Measurements from ENCODE around the gene CDC42SE2. TPM values are rescaled to one million over a fixed set of nuclear protein-coding genes. Genes with fewer than 3 reads are reported as not detected.

Gene CDC42SE2
- total RNA-seq, 2 experiments from 2014 or later = 106 to 108 TPM

GRCh38 chr5:131426011-131426410, 162.2 kb downstream of the CDC42SE2 start:
- H3K9me3 Mint-ChIP-seq = no peaks in the 10 kb centered on the region
- peak overlapping the region; percentile 76 for H3K27ac Mint-ChIP-seq
- no peak for DNase-seq
- no peak overlapping the region for H3K4me3 Mint-ChIP-seq
- CTCF ChIA-PET = interaction anchor here (0.6 to 1.7 kb wide), 4 partner anchors 10 to 583 kb away, joined by 3 to 5 read pairs (median 4); no protein-coding TSS in a partner anchor
- no peaks in the 10 kb centered on the region for H3K27me3 Mint-ChIP-seq (ENCODE audit: low read depth)
- intact Hi-C loops (cut with micrococcal nuclease) = no loop called here
- H3K4me1 Mint-ChIP-seq (ENCODE audit: low read depth) = peaks cover 8% of the 10 kb centered on the region
- peaks cover 24% of the 10 kb centered on the region for H3K36me3 Mint-ChIP-seq (ENCODE audit: low read depth)

GRCh38 chr5:131430794-131431193, 166.9 kb downstream of the CDC42SE2 start:
- H3K27me3 Mint-ChIP-seq (ENCODE audit: low read depth) = no peaks in the 10 kb centered on the region
- peaks cover 43% of the 10 kb centered on the region for H3K36me3 Mint-ChIP-seq (ENCODE audit: low read depth)
- intact Hi-C loops (cut with micrococcal nuclease) = no loop called here
- H3K4me1 Mint-ChIP-seq (ENCODE audit: low read depth) = peaks cover 4% of the 10 kb centered on the region
- no peak for DNase-seq
- CTCF ChIA-PET = interaction anchor here (1.2 kb wide), 1 partner anchor 18 kb away, joined by 4 read pairs; no protein-coding TSS in a partner anchor
- no peak overlapping the region for H3K4me3 Mint-ChIP-seq
- no peaks in the 10 kb centered on the region for H3K9me3 Mint-ChIP-seq
- H3K27ac Mint-ChIP-seq = peak overlapping the region; percentile 41

- Mint-ChIP-seq H3K4me1 (ENCODE audit: low read depth) (no peaks in the 10 kb centered on the region), H3K27me3 (ENCODE audit: low read depth) (no peaks in the 10 kb centered on the region), H3K9me3 (no peaks in the 10 kb centered on the region), H3K36me3 (ENCODE audit: low read depth) (peaks cover 41% of the 10 kb centered on the region), H3K4me3 (no peak overlapping the region), H3K27ac (no peak overlapping the region)
- CTCF ChIA-PET = interaction anchor here (1.2 kb wide), 1 partner anchor 17 kb away, joined by 4 read pairs; no protein-coding TSS in a partner anchor
- intact Hi-C loops (cut with micrococcal nuclease) = no loop called here
- no peak for DNase-seq
Observed at GRCh38 chr5:131431794-131432193, 167.9 kb downstream of the CDC42SE2 start.

GRCh38 chr5:131433109-131433508, 169.3 kb downstream of the CDC42SE2 start:
- Mint-ChIP-seq H3K4me1 (ENCODE audit: low read depth) (no peaks in the 10 kb centered on the region), H3K36me3 (ENCODE audit: low read depth) (peaks cover 46% of the 10 kb centered on the region), H3K27me3 (ENCODE audit: low read depth) (no peaks in the 10 kb centered on the region), H3K9me3 (no peaks in the 10 kb centered on the region), H3K27ac (no peak overlapping the region), H3K4me3 (no peak overlapping the region)
- intact Hi-C loops (cut with micrococcal nuclease) = no loop called here
- no peak for DNase-seq
- CTCF ChIA-PET = no interaction called here

- H3K4me3 Mint-ChIP-seq = no peak overlapping the region
- CTCF ChIA-PET = interaction anchor here (2.9 kb wide), 1 partner anchor 13 kb away, joined by 9 read pairs; no protein-coding TSS in a partner anchor
- no peaks in the 10 kb centered on the region for H3K27me3 Mint-ChIP-seq (ENCODE audit: low read depth)
- no peak for DNase-seq
- peaks cover 42% of the 10 kb centered on the region for H3K36me3 Mint-ChIP-seq (ENCODE audit: low read depth)
- intact Hi-C loops (cut with micrococcal nuclease) = no loop called here
- H3K9me3 Mint-ChIP-seq = no peaks in the 10 kb centered on the region
- no peaks in the 10 kb centered on the region for H3K4me1 Mint-ChIP-seq (ENCODE audit: low read depth)
- no peak overlapping the region for H3K27ac Mint-ChIP-seq
Observed at GRCh38 chr5:131436081-131436480, 172.2 kb downstream of the CDC42SE2 start.

- no peak for DNase-seq
- H3K27ac Mint-ChIP-seq = no peak overlapping the region
- no peaks in the 10 kb centered on the region for H3K27me3 Mint-ChIP-seq (ENCODE audit: low read depth)
- peaks cover 35% of the 10 kb centered on the region for H3K36me3 Mint-ChIP-seq (ENCODE audit: low read depth)
- CTCF ChIA-PET = interaction anchor here (0.9 kb wide), 1 partner anchor 9 kb away, joined by 4 read pairs; no protein-coding TSS in a partner anchor
- H3K4me1 Mint-ChIP-seq (ENCODE audit: low read depth) = peaks cover 10% of the 10 kb centered on the region
- no peak overlapping the region for H3K4me3 Mint-ChIP-seq
- H3K9me3 Mint-ChIP-seq = no peaks in the 10 kb centered on the region
- intact Hi-C loops (cut with micrococcal nuclease) = no loop called here
Observed at GRCh38 chr5:131441184-131441583, 177.3 kb downstream of the CDC42SE2 start.

Other genes starting within 250 kb of the CDC42SE2 start
- gene HINT1, start 98.8 kb upstream of the CDC42SE2 start, total RNA-seq = 100 to 1,000 TPM; 372 to 379 TPM
- gene LYRM7, start 93.1 kb upstream of the CDC42SE2 start, total RNA-seq = 10 to 100 TPM; 14.6 to 15.0 TPM

Data from activated naive CD4-positive, alpha-beta T cell treated with anti-CD3 and anti-CD28 coated beads for 36 hours (primary cell).